Measurements from ENCODE around the gene SNCAIP.

The SNCAIP gene

GRCh38 chr5:122498163-122498562 lies 186.1 kb downstream of the SNCAIP start:
- Histone ChIP-seq H4K91ac (ENCODE audit: low read depth, low read length, poor library complexity) (no peak overlapping the region), H2AFZ (ENCODE audit: low read length) (no peak overlapping the region), H2AK5ac (ENCODE audit: low read depth, low read length) (no peak overlapping the region), H3K9ac (ENCODE audit: low read depth, low read length, poor library complexity) (no peak overlapping the region), H3K79me1 (ENCODE audit: low read depth, low read length) (no peaks in the 10 kb centered on the region), H2BK15ac (ENCODE audit: low read length) (no peak overlapping the region), H3K4me2 (ENCODE audit: insufficient read depth, low read length, poor library complexity, severe bottlenecking) (no peak overlapping the region), H3K36me3 (replicated peaks in 1 of 2; ENCODE audit: control insufficient read depth in 2 of 2, insufficient read depth in 2 of 2, low read length in 2 of 2) (no peaks in the 10 kb centered on the region), H3K23ac (ENCODE audit: low read depth, low read length, poor library complexity) (no peak overlapping the region), H3K14ac (ENCODE audit: low read length) (no peak overlapping the region), H3K27ac (replicated peaks; ENCODE audit: low read length) (no peak overlapping the region), H4K8ac (ENCODE audit: low read depth, low read length) (no peak overlapping the region), H3K9me3 (replicated peaks in 1 of 2; ENCODE audit: control insufficient read depth in 2 of 2, insufficient read depth in 1 of 2, low read depth in 1 of 2, low read length in 2 of 2) (no peaks in the 10 kb centered on the region), H3K4me1 (ENCODE audit: control insufficient read depth in 2 of 2, insufficient read depth in 1 of 2, low read depth in 1 of 2, low read length in 2 of 2) (peaks cover 0 to 6% of the 10 kb centered on the region in 2 donors), H3K4me3 (ENCODE audit: low read length in 2 of 2) (no peak overlapping the region), H2BK12ac (ENCODE audit: low read length) (no peak overlapping the region), H3K18ac (ENCODE audit: low read length) (no peak overlapping the region), H3K4ac (ENCODE audit: low read length) (no peak overlapping the region), H2BK120ac (ENCODE audit: low read depth, low read length) (no peak overlapping the region), H3K27me3 (ENCODE audit: control insufficient read depth in 3 of 3, insufficient read depth in 3 of 3, low read depth in 1 of 3, low read length in 3 of 3) (peaks cover 0 to 3% (median 0%) of the 10 kb centered on the region in 3 experiments), H2BK5ac (ENCODE audit: low read length) (no peak overlapping the region)
- WGBS, 2 donors (ENCODE audit: extremely low coverage in 2 of 2, insufficient read length in 2 of 2, insufficient replicate concordance in 1 of 2): no CpG with 5 or more reads among the region's 2 CpGs
- DNase-seq (ENCODE audit: low spot score): peak; percentile 27

- H2BK12ac ChIP-seq (ENCODE audit: low read length): no peak overlapping the region
- no peak overlapping the region for H2AK5ac ChIP-seq (ENCODE audit: low read depth, low read length)
- H3K27me3 ChIP-seq (ENCODE audit: control insufficient read depth in 3 of 3, insufficient read depth in 3 of 3, low read depth in 1 of 3, low read length in 3 of 3): peaks cover 0 to 3% (median 0%) of the 10 kb centered on the region in 3 experiments
- peaks cover 0 to 6% of the 10 kb centered on the region in 2 donors for H3K4me1 ChIP-seq (ENCODE audit: control insufficient read depth in 2 of 2, insufficient read depth in 1 of 2, low read depth in 1 of 2, low read length in 2 of 2)
- no peak overlapping the region for H2BK5ac ChIP-seq (ENCODE audit: low read length)
- H3K4ac ChIP-seq (ENCODE audit: low read length): no peak overlapping the region
- no peak overlapping the region for H3K23ac ChIP-seq (ENCODE audit: low read depth, low read length, poor library complexity)
- no peak overlapping the region for H3K4me3 ChIP-seq (ENCODE audit: low read length in 2 of 2)
- no peak overlapping the region for H3K9ac ChIP-seq (ENCODE audit: low read depth, low read length, poor library complexity)
- H3K18ac ChIP-seq (ENCODE audit: low read length): no peak overlapping the region
- H4K91ac ChIP-seq (ENCODE audit: low read depth, low read length, poor library complexity): no peak overlapping the region
- no peak for DNase-seq (ENCODE audit: low spot score)
- H2AFZ ChIP-seq (ENCODE audit: low read length): no peak overlapping the region
- no peak overlapping the region for H3K4me2 ChIP-seq (ENCODE audit: insufficient read depth, low read length, poor library complexity, severe bottlenecking)
- no peak overlapping the region for H3K14ac ChIP-seq (ENCODE audit: low read length)
- no peak overlapping the region for H2BK120ac ChIP-seq (ENCODE audit: low read depth, low read length)
- H4K8ac ChIP-seq (ENCODE audit: low read depth, low read length): no peak overlapping the region
- no peak overlapping the region for H2BK15ac ChIP-seq (ENCODE audit: low read length)
- no peaks in the 10 kb centered on the region for H3K9me3 ChIP-seq (replicated peaks in 1 of 2; ENCODE audit: control insufficient read depth in 2 of 2, insufficient read depth in 1 of 2, low read depth in 1 of 2, low read length in 2 of 2)
- no peak overlapping the region for H3K27ac ChIP-seq (replicated peaks; ENCODE audit: low read length)
- no peaks in the 10 kb centered on the region for H3K79me1 ChIP-seq (ENCODE audit: low read depth, low read length)
- H3K36me3 ChIP-seq (replicated peaks in 1 of 2; ENCODE audit: control insufficient read depth in 2 of 2, insufficient read depth in 2 of 2, low read length in 2 of 2): no peaks in the 10 kb centered on the region
These were observed 187.5 kb downstream of the SNCAIP start for GRCh38 chr5:122499585-122499984.

- Histone ChIP-seq H3K23ac (ENCODE audit: low read depth, low read length, poor library complexity) (no peak overlapping the region), H3K36me3 (replicated peaks in 1 of 2; ENCODE audit: control insufficient read depth in 2 of 2, insufficient read depth in 2 of 2, low read length in 2 of 2) (no peaks in the 10 kb centered on the region), H2BK12ac (ENCODE audit: low read length) (no peak overlapping the region), H3K27me3 (ENCODE audit: control insufficient read depth in 3 of 3, insufficient read depth in 3 of 3, low read depth in 1 of 3, low read length in 3 of 3) (peaks cover 0 to 3% (median 0%) of the 10 kb centered on the region in 3 experiments), H3K9ac (ENCODE audit: low read depth, low read length, poor library complexity) (no peak overlapping the region), H3K4me2 (ENCODE audit: insufficient read depth, low read length, poor library complexity, severe bottlenecking) (no peak overlapping the region), H3K9me3 (replicated peaks in 1 of 2; ENCODE audit: control insufficient read depth in 2 of 2, insufficient read depth in 1 of 2, low read depth in 1 of 2, low read length in 2 of 2) (no peaks in the 10 kb centered on the region), H3K18ac (ENCODE audit: low read length) (no peak overlapping the region), H3K14ac (ENCODE audit: low read length) (no peak overlapping the region), H3K4me1 (ENCODE audit: control insufficient read depth in 2 of 2, insufficient read depth in 1 of 2, low read depth in 1 of 2, low read length in 2 of 2) (peaks cover 0 to 6% of the 10 kb centered on the region in 2 donors), H3K79me1 (ENCODE audit: low read depth, low read length) (no peaks in the 10 kb centered on the region), H3K27ac (replicated peaks; ENCODE audit: low read length) (no peak overlapping the region), H2AFZ (ENCODE audit: low read length) (peak overlapping the region; percentile 63), H2AK5ac (ENCODE audit: low read depth, low read length) (no peak overlapping the region), H3K4ac (ENCODE audit: low read length) (no peak overlapping the region), H4K91ac (ENCODE audit: low read depth, low read length, poor library complexity) (no peak overlapping the region), H3K4me3 (ENCODE audit: low read length in 2 of 2) (no peak overlapping the region), H4K8ac (ENCODE audit: low read depth, low read length) (no peak overlapping the region), H2BK15ac (ENCODE audit: low read length) (no peak overlapping the region), H2BK120ac (ENCODE audit: low read depth, low read length) (no peak overlapping the region), H2BK5ac (ENCODE audit: low read length) (no peak overlapping the region)
- WGBS, 2 donors (ENCODE audit: extremely low coverage in 2 of 2, insufficient read length in 2 of 2, insufficient replicate concordance in 1 of 2): no CpG with 5 or more reads among the region's 12 CpGs
- DNase-seq (ENCODE audit: low spot score): peak; percentile 57
These were observed 188.4 kb downstream of the SNCAIP start for GRCh38 chr5:122500245-122501088.

- Histone ChIP-seq H3K9me3 (replicated peaks in 1 of 2; ENCODE audit: control insufficient read depth in 2 of 2, insufficient read depth in 1 of 2, low read depth in 1 of 2, low read length in 2 of 2) (no peaks in the 10 kb centered on the region), H3K18ac (ENCODE audit: low read length) (no peak overlapping the region), H3K4me3 (ENCODE audit: low read length in 2 of 2) (no peak overlapping the region), H2AFZ (ENCODE audit: low read length) (peak overlapping the region; percentile 63), H2BK5ac (ENCODE audit: low read length) (no peak overlapping the region), H2BK15ac (ENCODE audit: low read length) (no peak overlapping the region), H2AK5ac (ENCODE audit: low read depth, low read length) (no peak overlapping the region), H3K23ac (ENCODE audit: low read depth, low read length, poor library complexity) (no peak overlapping the region), H3K27me3 (ENCODE audit: control insufficient read depth in 3 of 3, insufficient read depth in 3 of 3, low read depth in 1 of 3, low read length in 3 of 3) (peaks cover 0 to 3% (median 0%) of the 10 kb centered on the region in 3 experiments), H3K4me2 (ENCODE audit: insufficient read depth, low read length, poor library complexity, severe bottlenecking) (no peak overlapping the region), H3K4me1 (ENCODE audit: control insufficient read depth in 2 of 2, insufficient read depth in 1 of 2, low read depth in 1 of 2, low read length in 2 of 2) (peaks cover 0 to 6% of the 10 kb centered on the region in 2 donors), H2BK12ac (ENCODE audit: low read length) (no peak overlapping the region), H4K8ac (ENCODE audit: low read depth, low read length) (no peak overlapping the region), H3K9ac (ENCODE audit: low read depth, low read length, poor library complexity) (no peak overlapping the region), H3K79me1 (ENCODE audit: low read depth, low read length) (no peaks in the 10 kb centered on the region), H4K91ac (ENCODE audit: low read depth, low read length, poor library complexity) (no peak overlapping the region), H3K14ac (ENCODE audit: low read length) (no peak overlapping the region), H3K36me3 (replicated peaks in 1 of 2; ENCODE audit: control insufficient read depth in 2 of 2, insufficient read depth in 2 of 2, low read length in 2 of 2) (no peaks in the 10 kb centered on the region), H3K4ac (ENCODE audit: low read length) (no peak overlapping the region), H3K27ac (replicated peaks; ENCODE audit: low read length) (no peak overlapping the region), H2BK120ac (ENCODE audit: low read depth, low read length) (no peak overlapping the region)
- no peak for DNase-seq (ENCODE audit: low spot score)
- no CpG with 5 or more reads among the region's 2 CpGs for WGBS, 2 donors (ENCODE audit: extremely low coverage in 2 of 2, insufficient read length in 2 of 2, insufficient replicate concordance in 1 of 2)
These were observed 189.0 kb downstream of the SNCAIP start for GRCh38 chr5:122501089-122501435.
